NCI-H226 (cell line): Measurements from ENCODE around the gene DCST2.

Source experiments
- DNase-seq: peaks from one replicate; pipeline ENCODE4 v3.0.0-alpha.2; 2015

DCST2 gene

DNA sequence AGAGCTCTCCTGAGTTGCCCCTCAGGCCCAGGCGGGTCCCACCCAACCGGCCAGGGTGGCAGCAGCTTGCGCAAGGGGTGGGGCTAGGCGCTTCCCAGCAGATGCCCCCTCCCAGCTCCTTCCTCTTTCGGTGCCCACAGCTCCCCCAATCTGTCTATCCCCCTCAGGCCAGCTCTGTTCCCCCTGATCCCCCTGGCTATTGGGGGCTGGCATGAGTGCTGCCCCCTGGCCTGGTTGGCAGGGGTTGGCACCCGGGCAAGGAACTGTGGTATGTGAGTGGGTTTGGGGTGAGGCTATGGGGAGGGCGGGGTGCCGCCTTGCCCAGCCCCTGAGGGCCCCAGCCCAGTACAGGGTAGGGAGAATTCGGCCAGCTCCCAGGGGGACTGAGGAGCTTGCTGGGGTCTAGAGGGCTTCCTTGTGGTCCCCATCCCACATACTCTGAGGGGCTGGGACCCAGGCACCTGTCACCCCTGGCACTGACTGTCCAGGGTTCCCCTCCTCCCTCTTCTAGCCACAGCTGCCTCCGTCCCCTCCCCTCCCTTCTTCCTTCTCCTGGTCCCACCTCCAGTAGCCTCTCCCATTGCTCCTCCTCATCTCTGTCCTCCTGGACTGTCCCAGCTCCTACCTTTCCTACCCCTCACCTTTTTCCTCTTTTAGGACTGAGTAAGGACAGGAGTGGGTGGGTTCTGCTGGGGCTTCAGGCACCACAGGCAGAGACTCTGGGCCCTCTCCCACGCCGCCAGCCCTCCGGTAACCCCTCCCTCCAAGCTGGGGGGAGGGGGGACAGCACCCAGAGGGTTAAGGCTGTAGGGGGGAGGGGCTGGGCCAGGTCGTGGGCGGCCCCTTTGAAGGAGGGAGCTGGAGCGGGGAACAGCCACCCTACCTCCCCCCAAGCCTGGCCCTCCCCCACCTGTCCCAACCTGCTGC is 25.3 kb downstream of the DCST2 start:
- no peak for DNase-seq

DNA sequence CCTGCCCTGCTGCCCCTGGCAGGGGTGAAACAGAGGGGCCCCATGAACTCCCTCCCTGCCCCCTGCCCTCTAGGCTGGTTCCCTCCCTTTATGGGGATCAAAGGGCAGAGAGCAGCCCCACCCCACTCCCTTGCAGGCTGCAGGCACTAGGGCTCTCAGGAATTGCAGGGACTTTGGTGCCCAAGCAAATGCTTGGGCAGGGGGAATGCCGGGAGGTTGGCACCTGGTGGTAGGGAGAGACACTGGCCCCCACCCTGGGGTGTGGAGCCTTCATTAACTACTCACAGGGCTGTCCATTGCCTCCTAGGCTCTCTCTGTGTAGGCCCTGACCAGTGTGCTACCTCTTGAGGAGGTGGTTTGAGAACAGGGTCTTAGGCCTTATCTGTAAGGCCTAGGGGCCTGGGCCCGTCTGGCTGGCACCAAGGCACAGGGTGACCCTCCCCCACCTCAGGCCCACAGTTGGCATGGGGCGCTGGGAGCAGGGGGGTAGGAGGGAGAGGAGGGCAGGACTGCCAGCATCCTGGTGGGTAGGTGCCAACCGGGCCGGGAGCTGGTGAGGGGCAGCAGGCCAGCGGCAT is 26.2 kb downstream of the DCST2 start:
- DNase-seq, result no peak

DNA sequence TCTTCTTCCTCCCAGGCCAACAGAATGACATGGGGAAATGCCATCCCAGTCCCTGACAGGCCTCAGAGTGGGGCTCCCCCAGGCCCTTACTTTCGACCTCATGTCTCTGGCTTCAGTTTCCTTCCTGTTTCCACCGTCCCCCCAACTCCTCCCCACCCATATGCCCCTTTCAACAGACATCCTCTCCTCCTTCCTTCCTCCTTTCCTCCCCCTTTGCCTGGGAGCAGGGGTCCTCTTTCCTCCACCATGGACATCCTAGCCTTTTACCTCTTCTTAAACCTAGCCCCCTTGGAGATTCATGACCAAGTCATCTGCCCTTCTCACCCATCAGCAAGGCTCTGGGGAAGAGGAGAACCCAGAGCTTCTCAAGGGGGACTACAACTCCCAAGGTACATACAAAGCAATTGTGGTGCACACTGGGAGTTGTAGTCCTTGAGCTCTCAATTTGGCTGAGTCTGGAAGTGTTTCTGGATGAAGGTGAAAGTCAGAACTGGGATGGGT is 26.9 kb downstream of the DCST2 start:
- no peak for DNase-seq

DNA sequence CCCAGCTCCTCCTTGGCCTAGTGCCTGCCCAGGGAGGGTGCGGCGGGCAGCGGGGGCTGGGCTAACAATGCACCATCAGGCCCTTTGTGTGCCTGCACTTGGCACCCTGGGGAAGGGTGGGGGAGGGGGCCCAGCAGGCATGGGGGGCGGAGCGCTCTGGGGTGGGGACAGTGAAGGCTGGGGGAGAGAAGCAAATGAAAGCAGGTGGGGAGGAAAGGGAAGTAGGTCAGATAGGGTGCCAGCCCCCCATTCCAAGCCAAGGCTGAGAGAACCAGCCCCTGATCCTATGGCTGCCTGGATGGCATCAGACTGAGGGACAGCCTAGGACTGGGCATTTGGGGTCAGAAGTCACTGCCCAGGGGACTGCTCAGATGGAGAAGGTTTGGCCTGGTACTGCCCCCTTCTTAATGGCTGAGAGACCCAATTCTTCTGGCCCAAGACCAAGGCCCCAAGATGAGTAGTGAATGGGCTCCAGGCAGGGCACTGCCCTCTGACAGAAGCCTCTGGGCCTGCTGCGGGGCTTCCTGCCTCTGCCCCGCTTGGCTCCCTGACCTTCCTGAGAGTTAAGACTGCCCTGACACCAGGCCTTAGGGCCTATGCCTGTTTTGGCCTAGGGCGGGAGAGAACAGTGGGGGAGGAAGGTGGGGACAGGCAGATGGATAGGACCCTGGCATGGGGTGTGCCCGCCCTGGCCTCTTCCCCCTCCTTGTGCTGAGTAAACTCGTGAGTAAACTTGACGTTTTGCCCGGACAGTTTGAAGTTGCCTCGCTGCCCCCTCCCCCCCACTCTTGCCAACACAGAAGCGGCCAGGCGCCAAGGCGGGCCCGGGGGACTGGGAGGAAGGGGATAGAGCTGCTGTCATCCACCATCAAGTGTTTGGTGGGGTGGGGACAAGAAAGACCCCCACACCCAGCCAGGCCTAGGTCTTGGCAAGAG is 28.2 kb downstream of the DCST2 start:
- no peak for DNase-seq

DNA sequence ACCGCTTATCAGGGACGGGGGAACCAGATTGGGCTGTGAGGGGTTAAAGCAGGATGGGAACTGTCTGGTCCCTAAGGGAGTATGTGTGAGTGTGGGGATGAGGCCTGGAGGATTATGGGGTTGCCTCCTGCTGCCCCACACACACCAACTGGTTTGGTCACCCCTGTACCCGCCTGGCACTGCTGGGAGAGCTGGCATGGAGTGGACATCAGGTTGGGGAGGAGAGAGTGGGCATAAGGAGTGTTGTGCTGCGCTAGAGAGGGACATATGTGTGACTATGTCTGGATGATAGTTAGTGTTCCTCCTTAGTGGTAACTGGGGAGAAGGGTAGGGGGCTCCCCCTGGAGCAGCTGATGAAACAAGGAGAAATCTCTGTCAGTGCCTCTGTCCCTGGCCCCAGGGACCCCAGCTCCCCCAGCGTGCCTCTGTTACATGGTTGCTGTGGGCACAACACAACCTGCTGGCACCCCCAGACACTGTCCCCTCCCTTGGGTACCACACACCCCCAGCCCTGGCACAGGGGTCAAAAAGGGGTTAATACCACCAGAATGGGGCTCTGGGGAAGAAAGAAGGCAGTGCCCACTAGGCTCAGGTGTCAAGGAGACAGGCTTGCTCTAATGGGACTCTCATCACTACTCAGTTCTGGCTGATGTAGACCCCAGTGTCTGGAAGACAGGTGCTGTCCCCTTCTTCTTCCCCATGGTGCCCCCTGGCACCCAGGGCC is 29.1 kb downstream of the DCST2 start:
- DNase-seq, result no peak

DNA sequence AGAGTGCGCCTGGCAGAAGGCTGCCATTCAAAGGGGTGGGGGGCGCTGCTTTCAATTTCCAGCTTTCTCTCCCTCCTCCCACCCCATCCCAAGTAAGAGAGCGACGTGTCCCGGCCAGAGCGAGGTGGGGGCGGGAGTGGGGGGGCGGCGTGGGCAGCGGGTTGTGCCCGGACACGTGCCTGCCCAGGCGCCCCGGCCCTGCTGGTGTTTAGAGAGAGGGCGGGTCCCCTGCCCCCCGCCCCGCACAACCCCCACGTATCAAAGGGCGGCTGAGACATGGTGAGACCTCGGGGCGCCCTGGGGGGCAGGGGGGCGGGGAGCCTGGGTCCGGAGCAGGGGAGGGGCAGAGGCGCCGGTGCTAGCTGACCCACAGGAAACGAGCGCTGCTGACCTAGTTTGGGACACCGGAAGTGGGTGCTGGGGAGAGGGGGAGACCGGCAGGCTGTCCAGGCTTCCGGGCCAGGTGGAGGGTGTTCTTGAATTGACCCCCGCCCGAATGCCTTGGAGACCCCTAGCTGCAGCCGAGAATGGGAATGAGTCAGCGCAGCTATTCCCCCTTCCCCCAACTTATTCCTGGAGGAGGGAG is 29.7 kb downstream of the DCST2 start:
- DNase-seq, result peak; percentile 73

DNA sequence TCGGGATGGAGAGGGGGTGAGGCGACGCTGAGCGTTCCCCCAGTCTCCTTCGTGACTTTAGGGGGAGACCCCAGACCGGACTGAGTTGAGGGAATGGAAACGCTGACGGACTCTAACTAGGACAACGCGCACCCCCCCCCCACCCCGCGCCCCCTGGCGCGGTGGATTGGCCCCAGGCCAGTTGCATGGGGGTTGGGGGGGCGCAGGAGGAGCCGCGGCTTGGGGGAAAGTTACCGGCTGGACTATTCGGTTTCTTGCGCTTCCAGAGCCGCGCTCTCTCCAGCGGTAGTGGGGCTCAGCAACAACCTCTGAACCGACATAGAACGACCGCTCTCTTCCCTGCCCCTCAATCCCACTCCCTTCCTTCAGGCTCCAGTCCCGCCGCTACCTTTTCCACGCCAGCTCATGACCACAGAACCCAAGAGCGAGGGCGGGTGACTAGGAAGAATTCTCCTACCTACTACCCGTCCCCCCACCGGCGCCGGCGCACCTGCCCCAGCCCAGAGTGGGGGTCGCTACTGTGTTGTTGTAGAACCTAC is 30.3 kb downstream of the DCST2 start:
- no peak for DNase-seq

DNA sequence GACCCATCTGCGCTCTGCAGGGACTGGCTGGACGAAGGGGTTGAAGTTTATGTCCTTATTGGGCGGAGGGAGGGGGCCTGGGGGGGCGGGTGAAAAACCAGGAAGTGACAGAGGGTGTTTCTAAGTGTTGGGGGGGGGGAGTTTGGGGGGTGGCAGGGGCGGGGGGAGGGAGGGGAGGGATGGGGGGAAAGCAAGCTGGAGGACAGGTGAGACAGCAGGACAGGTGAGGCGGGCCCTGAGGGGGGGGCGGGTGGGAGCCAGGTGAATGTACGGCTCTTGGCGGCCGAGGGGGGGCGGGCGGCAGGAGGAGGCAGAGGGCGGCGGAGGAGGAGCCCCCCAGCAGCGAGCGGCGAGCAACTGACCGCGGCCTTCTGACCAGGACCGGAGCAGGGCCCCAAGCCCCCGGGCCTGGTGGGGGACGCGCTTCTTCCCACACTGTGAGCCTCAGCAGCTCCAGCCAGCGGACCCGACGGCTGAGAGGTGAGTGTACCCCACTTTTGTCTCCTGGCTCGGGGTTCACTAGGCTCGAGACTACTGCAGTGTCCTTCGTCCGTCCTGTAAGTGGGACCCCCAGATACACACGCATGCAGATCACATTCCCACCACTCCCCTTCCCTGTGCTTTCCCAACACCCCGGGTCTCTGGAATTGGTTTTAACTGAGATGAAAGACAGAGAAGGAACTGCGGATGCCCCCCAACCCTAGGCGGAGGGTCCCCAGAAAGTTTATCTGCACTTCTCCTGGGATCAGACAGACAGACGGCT is 30.9 kb downstream of the DCST2 start, which contains the start of gene ZBTB7B:
ZBTB7B (plus strand) TSS at position 339 of the 763 bp plus-strand sequence. CDS start 11,859 bp downstream, outside the sequence.
- no peak for DNase-seq

DNA sequence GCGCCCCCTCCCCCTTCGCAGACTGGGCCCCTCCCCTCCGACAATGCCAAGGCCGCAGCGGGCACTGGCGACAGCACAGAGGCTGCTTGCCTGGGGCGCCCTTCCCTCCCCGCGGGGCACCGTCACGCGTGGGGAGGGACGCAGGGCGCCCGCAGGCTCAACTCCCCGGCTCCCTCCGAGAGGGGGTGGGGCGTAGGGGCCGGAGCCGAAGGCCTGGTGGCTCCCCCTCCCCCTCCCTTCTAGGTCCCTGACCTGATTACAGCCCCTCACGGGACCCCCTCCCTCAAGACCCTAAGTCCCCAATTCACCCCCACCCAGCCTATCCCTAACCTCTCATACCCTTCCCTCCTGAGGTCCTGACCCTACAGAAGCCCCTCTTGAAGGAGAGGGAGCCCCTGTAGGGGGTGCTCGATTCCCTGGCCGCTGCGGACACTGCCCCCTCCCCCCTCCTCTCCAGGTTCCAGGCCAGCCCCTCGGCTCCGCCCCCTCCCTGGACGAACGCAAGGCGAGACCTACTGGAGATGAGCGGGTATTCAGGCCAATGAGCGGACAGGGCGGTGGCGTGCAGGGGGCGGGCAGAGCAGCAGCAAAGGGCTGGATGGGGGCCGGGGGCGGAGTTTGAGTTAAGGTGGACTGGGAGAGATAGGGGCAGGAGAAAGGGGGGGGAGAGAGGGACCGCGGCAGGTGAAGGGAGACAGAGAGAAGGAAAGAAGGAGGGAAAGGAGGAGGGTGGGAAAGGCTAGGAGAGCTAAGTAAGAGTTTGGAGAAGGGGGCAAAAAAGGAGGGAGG is 31.7 kb downstream of the DCST2 start:
- DNase-seq, result peak; percentile 98

DNA sequence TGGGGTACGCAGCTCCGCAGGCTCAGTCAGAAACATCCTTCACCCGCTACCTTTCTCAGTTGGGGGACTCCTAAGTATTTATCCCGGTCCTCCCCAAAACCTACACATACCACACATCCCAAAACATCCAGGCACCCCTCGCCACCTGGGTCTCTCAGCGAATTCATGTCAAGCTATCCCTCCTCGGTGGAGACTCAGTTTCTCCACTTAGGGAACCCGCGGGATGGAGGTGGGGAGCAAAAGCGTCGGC is 32.2 kb downstream of the DCST2 start:
- no peak for DNase-seq

DNA sequence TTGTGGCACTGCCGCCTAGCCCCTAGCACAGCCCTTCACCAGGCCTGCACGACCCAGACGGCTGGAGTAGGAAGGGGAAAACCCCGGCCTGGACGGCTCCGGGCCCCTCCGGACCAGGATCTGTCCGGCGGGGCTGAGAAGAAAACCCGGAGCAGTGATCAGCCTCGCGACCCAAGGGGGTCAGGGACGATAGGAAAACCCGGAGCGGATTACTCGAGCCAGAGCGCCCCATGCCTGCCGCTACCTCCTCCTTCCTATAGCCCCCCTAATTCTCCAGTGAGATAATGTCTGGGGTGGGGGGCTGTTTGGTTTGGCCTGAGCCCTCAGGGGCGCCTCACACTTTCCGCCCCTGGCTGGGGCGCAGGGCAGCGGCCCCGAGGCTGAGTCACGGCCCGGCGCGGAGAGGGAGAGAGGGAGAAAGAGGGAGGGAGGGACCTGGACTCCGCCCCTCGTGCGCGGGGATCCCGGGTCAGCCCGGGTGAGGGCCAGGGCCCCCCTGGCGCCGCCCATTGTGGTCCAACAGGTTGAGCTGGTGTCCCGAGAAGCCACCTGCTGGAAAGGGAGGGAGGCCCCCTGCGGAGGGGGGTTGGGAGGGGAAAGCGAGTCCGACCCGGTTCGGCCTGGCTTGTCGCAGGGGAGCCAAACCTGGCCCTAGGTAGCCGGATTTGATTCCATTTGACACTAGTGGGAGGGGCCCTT is 32.7 kb downstream of the DCST2 start:
- DNase-seq, result peak; percentile 92

DNA sequence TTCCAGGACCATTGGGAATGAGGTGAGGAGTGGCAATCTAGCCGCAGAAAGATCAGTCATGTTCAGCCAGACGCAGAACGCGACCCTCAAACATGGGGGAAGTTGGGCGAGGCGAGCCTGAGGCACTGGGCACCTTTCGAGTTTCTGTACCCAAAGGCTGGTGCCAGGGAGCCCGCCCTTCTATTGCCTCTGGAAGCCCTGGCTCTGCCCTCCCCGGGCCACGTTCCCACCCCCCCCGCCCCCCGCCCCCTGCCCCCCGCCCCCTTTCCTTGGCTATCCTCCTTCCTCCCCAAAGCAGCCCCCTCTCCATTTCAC is 33.2 kb downstream of the DCST2 start:
- no peak for DNase-seq

DNA sequence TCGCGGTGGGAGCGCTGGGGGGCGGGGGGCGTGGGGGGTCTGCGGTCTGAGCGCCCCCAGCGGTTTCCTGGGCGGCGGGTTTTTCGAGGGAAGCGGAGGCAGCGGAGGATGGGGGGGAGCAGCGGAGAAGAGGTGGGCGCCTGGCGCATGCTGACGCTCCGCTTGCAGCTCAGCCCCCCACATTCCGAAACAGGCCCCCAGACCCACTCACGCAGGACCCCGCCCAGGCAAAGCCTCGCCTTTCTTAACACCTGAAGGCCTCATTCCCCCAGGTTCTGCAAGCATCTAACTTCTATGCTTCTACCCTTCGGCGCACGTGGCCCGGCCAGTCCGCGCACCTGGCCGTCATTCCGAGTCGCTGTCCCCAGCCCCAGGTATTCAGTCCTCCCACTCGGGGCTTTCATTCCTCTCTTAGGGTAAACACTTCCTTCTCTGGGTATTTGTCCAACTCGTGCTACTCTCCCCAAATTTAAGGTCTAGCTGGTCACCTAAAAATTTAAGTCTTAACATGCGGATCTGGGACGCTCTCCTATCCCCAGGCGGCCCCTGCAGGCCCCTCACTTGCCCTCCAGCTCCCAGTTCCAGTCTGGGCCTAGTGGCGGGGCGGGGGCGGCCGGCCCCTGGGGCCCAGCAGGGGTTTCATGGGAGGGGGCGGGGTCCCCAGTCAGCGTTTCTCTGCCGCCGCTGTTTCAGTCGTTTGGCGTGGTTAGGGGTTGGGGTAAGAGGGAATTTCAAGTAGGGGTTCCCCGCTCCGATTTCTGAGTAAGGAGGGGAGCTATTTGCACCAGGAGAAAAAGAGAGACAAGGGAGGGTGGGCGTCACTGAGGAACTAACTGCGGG is 33.8 kb downstream of the DCST2 start:
- no peak for DNase-seq

DNA sequence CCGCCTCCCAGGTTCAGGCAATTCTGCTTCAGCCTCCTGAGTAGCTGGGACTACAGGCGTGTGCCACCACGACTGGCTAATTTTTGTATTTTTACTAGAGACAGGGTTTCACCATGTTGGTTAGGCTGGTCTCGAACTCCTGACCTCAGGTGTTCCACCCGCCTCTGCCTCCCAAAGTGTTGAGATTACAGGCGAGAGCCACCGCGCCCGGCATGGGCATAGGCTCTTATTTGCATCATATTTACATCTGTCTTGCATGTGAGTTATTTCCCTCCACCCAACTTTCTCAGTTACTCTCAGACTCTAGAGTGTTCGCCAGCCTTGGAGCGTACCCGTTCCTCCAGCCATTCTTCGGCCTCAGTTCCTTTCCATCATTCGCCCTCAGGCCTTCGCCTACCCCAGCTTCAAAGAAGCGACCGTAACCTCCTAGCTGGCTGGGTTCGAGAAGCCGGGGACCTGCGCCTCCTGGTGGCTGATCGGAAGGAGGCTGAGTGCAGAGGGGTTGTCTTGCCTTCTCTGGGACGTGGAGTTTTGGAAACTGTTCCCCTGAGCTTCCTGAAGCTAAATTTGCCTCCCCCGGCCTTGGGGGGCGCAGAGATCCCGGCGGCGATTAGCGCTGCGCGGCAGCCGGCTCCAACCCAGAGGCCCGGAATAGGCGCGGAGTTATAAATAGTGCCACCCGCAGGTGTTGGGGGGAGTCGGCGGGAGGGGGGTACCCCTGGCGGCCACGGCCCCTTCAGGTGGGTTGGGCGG is 34.6 kb downstream of the DCST2 start:
- DNase-seq, result peak; percentile 39

DNA sequence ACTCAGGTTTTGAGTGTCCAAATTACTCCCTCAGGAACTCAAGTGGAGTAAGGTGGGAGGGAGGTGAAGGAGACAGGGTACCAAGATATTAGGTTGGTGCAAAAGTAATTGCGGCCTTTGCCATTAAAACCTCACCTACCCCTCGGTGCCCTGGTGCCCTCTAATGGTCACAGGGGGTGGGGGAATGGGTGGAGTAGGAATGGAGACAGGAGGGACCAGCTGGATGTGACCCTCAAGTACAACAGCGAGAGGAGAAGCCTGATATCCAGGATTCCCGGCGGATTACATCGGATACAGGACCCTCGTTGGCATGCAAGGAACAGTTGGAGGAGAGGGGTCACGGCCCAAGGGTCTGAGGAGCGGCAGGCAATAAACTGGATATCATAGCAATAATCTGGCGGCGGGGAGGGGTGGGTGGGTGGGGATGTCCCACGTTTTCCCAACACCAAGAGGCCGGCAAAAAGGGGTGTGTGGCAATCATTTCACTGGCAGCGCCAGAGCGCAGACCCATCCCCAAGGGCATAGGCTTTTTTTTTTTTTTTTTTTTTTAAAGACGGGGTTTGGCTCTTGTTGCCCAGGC is 35.3 kb downstream of the DCST2 start:
- DNase-seq, result no peak

DNA sequence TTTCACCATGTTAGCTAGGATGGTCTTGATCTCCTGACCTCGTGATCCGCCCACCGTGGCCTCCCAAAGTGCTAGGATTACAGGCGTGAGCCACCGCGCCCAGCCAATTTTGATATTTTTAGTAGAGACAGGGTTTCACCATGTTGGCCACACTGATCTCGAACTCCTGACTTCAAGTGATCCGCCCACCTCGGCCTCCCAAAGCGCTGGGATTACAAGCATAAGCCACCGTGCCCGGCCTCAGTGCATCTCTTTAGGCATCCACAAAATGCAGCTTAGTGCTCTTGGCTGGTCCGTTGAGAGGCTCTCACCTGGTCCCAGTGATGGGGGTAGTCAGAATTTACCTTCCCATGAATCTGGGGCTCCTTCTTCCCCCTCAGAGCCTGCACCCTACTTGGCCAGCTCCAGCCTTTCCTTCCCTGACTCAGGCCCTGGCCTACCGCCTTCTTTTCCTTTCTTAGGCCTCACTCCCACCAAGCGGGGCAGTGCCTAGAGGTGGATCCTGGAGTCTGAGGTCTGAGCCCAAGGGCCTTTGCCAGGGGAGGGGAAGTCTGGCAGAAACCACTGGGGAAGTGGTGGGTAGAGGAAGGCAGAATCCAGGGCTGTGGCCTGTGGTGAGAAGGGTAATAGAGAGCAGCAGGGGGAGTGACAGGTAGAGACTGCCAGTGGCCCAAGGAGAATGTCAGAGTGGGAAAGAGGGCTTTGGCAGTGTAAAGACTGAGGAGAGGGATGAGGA is 36.4 kb downstream of the DCST2 start:
- no peak for DNase-seq
